ENCODE data around the gene GADD45GIP1. TPM values are rescaled to one million over a fixed set of nuclear protein-coding genes. Genes with fewer than 3 reads are reported as not detected.

GADD45GIP1 gene
- total and polyA plus RNA-seq, 2 donors (not counting 1 experiment from before 2014, with no cell fraction given) = 19.5 to 19.7 TPM

- no peaks in the 10 kb centered on the region for H3K27me3 ChIP-seq (ENCODE audit: control insufficient read depth, insufficient read depth, low read length)
- H3K9me3 ChIP-seq (ENCODE audit: control insufficient read depth, insufficient read depth, low read depth, low read length) = no peaks in the 10 kb centered on the region
- H3K36me3 ChIP-seq (ENCODE audit: control insufficient read depth, insufficient read depth, low read length) = no peaks in the 10 kb centered on the region
- DNase-seq (ENCODE audit: low read depth in 2 of 2) = no peak
- no peaks in the 10 kb centered on the region for H4K20me1 ChIP-seq (ENCODE audit: control insufficient read depth, extremely low read depth, insufficient read depth, low read length)
- H2AFZ ChIP-seq (ENCODE audit: low read length) = no peak overlapping the region
- H3K9ac ChIP-seq (ENCODE audit: insufficient read depth, low read length) = no peak overlapping the region
- H3K4me1 ChIP-seq (ENCODE audit: control insufficient read depth, extremely low read depth, insufficient read depth, low read length) = peaks cover 3% of the 10 kb centered on the region
- peaks cover 20% of the 10 kb centered on the region for H3K79me2 ChIP-seq (ENCODE audit: control insufficient read depth, insufficient read depth, low read length)
- TF ChIP-seq CTCF (conservative IDR thresholded peaks at IDR 0.05 in 1 of 2, IDR thresholded peaks at IDR 0.05 in 1 of 2; ENCODE audit: low read depth in 1 of 2, low read length in 2 of 2) (no peak), EZH2 (IDR thresholded peaks at IDR 0.05; ENCODE audit: low read length, missing control alignments) (no peak)
- no peak overlapping the region for H3K4me2 ChIP-seq (ENCODE audit: extremely low read depth, insufficient read depth, low read length)
- H3K4me3 ChIP-seq (replicated peaks in 1 of 4; ENCODE audit: control extremely low read depth in 1 of 4, insufficient read depth in 1 of 4, low read depth in 3 of 4, low read length in 4 of 4) = no peak overlapping the region
- no peak overlapping the region for H3K27ac ChIP-seq (ENCODE audit: insufficient read depth, low read length)
These were observed 35.7 kb upstream of the GADD45GIP1 start for GRCh38 chr19:12992729-12993128.

GRCh38 chr19:12991296-12991695 is 34.3 kb upstream of the GADD45GIP1 start:
- peaks cover 7% of the 10 kb centered on the region for H3K79me2 ChIP-seq (ENCODE audit: control insufficient read depth, insufficient read depth, low read length)
- no peaks in the 10 kb centered on the region for H4K20me1 ChIP-seq (ENCODE audit: control insufficient read depth, extremely low read depth, insufficient read depth, low read length)
- no peaks in the 10 kb centered on the region for H3K9me3 ChIP-seq (ENCODE audit: control insufficient read depth, insufficient read depth, low read depth, low read length)
- H3K27me3 ChIP-seq (ENCODE audit: control insufficient read depth, insufficient read depth, low read length) = no peaks in the 10 kb centered on the region
- H3K4me3 ChIP-seq (replicated peaks in 1 of 4; ENCODE audit: control extremely low read depth in 1 of 4, insufficient read depth in 1 of 4, low read depth in 3 of 4, low read length in 4 of 4) = no peak overlapping the region
- peaks cover 3% of the 10 kb centered on the region for H3K4me1 ChIP-seq (ENCODE audit: control insufficient read depth, extremely low read depth, insufficient read depth, low read length)
- H2AFZ ChIP-seq (ENCODE audit: low read length) = no peak overlapping the region
- H3K4me2 ChIP-seq (ENCODE audit: extremely low read depth, insufficient read depth, low read length) = no peak overlapping the region
- H3K36me3 ChIP-seq (ENCODE audit: control insufficient read depth, insufficient read depth, low read length) = no peaks in the 10 kb centered on the region
- no peak for TF ChIP-seq EZH2 (IDR thresholded peaks at IDR 0.05; ENCODE audit: low read length, missing control alignments)
- TF ChIP-seq CTCF (conservative IDR thresholded peaks at IDR 0.05 in 1 of 2, IDR thresholded peaks at IDR 0.05 in 1 of 2; ENCODE audit: low read depth in 1 of 2, low read length in 2 of 2) = no peak
- no peak for DNase-seq (ENCODE audit: low read depth in 2 of 2)
- no peak overlapping the region for H3K9ac ChIP-seq (ENCODE audit: insufficient read depth, low read length)
- no peak overlapping the region for H3K27ac ChIP-seq (ENCODE audit: insufficient read depth, low read length)

- TF ChIP-seq CTCF (conservative IDR thresholded peaks at IDR 0.05 in 1 of 2, IDR thresholded peaks at IDR 0.05 in 1 of 2; ENCODE audit: low read depth in 1 of 2, low read length in 2 of 2) (no peak), EZH2 (IDR thresholded peaks at IDR 0.05; ENCODE audit: low read length, missing control alignments) (no peak)
- no peaks in the 10 kb centered on the region for H3K9me3 ChIP-seq (ENCODE audit: control insufficient read depth, insufficient read depth, low read depth, low read length)
These were observed 33.8 kb upstream of the GADD45GIP1 start for GRCh38 chr19:12990853-12991252.

More at GRCh38 chr19:12990853-12991252, 33.8 kb upstream of the GADD45GIP1 start:
- no peak for DNase-seq (ENCODE audit: low read depth in 2 of 2)
- Histone ChIP-seq H3K9ac (ENCODE audit: insufficient read depth, low read length) (no peak overlapping the region), H3K27ac (ENCODE audit: insufficient read depth, low read length) (no peak overlapping the region), H4K20me1 (ENCODE audit: control insufficient read depth, extremely low read depth, insufficient read depth, low read length) (no peaks in the 10 kb centered on the region), H3K79me2 (ENCODE audit: control insufficient read depth, insufficient read depth, low read length) (peaks cover 2% of the 10 kb centered on the region), H3K27me3 (ENCODE audit: control insufficient read depth, insufficient read depth, low read length) (no peaks in the 10 kb centered on the region), H3K4me3 (replicated peaks in 1 of 4; ENCODE audit: control extremely low read depth in 1 of 4, insufficient read depth in 1 of 4, low read depth in 3 of 4, low read length in 4 of 4) (no peak overlapping the region), H3K36me3 (ENCODE audit: control insufficient read depth, insufficient read depth, low read length) (no peaks in the 10 kb centered on the region), H3K4me2 (ENCODE audit: extremely low read depth, insufficient read depth, low read length) (no peak overlapping the region), H2AFZ (ENCODE audit: low read length) (no peak overlapping the region), H3K4me1 (ENCODE audit: control insufficient read depth, extremely low read depth, insufficient read depth, low read length) (peaks cover 3% of the 10 kb centered on the region)
